ENCODE results near the gene DAAM2.

Gene DAAM2

GRCh38 chr6:39912446-39912845 is 120.3 kb downstream of the DAAM2 start:
- DNase-seq, result no peak

DNA sequence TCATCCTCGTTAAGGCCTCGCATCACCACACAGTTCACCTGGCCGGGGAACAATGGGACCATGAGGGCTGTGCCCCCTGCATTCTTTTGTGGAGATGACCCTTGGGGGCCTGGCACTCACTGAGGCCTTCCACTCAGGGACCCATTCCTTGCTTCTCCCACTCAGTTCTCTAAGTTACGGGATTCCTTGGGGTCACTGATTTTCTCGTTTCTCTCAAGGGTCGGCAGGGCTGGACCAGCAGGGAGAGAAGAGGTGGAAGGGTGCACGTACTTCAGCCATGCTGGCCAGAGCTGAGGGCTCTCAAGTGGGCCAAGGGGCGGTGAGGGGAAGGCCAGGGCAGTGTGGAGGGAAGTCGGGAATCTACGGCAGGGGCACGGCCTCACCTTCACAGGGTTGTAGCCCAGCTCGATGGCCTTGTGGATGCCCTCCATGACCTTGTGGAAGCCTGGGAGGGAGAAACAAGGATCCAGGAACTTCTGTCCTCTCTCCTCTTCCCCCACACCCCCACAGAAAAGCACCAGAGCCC is 121.3 kb downstream of the DAAM2 start:
- DNase-seq, result no peak

GRCh38 chr6:39914239-39914638 is 122.1 kb downstream of the DAAM2 start:
- DNase-seq, result no peak

DNA sequence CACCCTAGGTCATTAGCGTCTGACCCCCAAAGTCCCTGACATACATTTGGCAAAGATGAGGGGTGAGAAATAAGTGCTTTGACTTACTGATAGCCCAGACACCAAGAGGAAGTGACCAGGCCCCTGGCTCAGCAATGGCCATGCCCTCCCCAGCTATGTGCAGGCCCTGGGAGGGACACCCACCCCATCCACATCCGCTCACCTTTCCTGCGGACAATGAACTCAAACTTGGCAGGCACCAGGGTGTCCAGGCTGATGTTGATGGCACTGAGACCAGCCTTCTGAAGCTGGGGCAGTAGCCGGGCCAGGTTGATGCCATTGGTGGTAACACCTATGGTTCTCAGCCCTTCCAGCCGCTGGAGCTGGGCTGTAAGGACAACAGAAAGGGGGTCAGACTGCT is 123.7 kb downstream of the DAAM2 start:
- no peak for DNase-seq

DNA sequence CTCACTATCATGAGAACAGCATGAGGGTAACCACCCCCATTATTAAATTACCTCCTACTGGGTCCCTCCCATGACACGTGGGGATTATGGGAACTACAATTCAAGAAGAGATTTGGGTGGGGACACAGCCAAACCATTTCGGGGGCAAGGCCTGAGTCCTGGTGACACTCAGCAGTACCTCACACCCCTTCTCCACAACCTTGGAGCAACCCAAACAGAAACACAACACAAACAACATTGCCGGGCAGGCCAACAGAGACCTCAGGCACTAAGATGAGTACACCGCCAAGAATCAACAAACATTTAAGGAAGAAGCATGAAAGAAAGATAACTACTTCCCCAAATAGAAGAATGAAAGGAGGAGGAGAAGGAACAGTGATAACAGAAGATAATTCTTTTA is 125.2 kb downstream of the DAAM2 start:
- no peak for DNase-seq

- no peak for DNase-seq
Observed at GRCh38 chr6:39917981-39918380, 125.8 kb downstream of the DAAM2 start.

- DNase-seq, result no peak
Observed at GRCh38 chr6:39918831-39919230, 126.7 kb downstream of the DAAM2 start.

- DNase-seq, result no peak
Observed at GRCh38 chr6:39920157-39920556, 128.0 kb downstream of the DAAM2 start.

DNA sequence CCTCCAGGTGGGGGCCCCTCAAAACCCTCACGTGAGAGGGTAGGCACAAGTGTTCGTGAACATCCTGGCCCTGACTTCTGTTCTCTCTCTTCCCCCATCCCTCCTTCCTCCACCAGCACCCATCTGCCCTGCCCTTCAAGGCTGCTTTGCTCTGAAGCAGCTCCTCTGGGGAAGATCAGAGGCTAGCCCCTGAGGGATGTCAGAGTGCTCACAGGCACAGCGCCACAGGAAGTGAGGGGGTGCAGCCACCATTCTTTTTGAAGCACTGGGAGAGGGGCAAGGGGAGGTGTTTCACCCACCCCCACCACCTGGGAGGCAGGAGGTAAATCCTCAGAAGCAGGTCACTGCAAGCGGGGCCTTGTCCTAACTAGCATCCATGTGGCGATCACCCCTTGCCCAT is 130.6 kb downstream of the DAAM2 start:
- no peak for DNase-seq

DNA sequence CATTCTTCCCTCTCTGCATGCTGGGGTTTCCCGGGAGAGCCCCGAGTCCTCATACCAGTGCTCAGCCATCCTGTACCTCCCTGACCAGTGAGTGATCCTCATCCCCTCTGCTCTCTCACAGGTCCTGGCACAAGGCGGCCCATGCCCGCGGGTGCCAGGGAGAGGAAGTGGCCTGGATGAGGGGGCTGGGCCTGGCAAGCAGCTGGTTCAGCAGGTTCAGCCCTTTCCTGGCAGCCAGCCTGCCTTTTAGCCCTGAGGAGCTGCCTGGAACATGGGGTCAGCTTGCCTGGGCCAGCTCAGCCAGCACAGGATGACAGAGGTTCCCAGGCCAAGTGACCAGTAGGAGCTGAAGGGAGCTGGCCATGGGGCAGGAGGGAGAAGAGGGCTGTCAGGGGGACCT is 131.2 kb downstream of the DAAM2 start:
- DNase-seq, result no peak

DNA sequence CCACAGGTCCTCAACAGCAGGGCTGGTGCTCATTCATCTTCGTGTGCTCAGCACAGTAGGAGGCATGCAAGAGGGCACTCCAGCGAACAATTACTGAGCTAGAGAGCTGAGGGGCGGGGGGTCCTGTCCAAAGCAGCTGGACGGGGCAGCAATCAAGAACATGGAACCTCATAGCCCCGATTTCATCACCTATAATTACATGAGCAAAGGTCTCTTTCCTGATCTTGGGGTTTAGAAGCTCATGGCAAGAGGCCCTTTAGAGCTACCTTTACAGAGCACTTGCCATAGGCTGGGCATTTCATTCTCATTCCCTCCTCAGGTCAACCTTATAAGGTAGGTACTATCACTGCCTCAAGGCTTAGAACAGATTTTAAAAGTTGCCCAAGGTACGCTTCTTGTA is 131.7 kb downstream of the DAAM2 start:
- no peak for DNase-seq

DNA sequence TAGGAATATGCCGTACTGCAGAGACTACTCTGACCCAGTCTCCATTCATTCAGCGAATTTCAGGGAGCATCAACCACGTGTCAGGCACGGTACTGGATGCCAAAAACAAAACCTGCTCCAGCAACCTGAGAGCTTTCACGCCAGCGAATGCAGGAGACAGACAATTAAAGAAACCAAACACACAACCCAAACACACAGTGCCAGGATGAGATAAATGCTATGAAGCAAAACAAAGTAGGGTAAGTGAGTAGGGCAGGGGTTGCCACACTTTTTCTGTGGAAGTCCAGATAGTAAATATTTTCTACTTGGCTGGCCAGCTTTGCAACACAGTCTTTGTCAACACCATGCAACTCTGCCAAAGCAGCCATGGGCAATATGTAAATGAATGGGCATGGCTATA is 132.1 kb downstream of the DAAM2 start:
- DNase-seq, result no peak

GRCh38 chr6:39925191-39925930 is 133.2 kb downstream of the DAAM2 start:
- DNase-seq, result no peak

DNA sequence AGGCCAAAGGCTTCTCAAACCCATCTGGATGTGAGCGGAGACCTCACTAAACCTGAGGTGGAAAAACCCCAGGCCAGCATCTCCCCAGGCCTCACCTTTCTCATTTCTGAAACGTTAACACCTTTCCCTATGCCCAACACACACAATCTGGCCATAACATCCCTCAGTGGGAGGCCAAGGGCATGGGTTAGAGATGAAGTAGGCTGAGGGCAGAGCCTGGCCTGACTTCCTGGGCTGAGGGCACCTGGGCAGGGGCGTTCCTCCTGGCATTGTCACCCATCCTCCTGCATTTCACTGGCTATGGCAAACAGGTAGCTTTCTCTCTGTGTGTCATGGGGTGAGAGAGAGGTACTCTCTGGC is 133.7 kb downstream of the DAAM2 start:
- no peak for DNase-seq

DNA sequence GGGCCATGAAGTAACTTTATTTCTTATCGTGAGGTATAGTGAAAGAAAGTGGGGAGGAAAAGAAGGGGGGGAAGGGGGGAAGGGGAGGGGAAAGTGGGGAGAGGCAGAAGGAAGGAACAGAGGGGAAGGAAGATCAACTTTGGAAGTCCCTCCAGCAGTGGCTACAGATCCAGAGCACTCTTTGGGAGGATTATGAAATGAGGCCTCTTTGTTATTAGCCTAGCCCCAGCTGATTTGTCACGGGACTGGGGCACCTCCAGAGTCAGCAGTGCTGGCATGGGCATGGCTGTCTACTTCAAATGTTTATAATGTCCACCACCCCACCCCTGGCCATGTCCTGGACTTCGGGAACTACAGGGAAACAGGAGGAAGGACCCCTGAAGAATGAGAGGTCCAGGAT is 134.5 kb downstream of the DAAM2 start:
- no peak for DNase-seq

DNA sequence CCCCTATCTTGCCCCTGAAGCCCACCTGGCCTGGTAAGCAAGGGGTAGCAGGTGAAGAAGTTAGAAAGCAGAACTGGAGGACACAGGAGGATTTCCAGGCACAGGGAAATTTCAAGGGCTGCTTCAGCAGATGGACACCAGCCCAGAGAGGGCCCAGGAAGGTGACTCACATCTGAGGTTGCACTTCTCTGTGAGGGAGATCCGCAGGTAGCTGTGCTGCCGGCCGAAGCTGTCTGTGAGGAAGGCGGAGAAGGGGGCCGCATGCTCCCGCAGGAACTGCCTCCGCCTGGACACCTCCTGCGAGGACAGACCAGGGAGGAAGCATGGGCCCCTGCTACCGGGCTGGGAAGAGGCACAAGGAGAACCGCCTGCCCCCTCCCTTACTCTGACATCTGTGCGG is 135.0 kb downstream of the DAAM2 start:
- DNase-seq, result no peak

DNA sequence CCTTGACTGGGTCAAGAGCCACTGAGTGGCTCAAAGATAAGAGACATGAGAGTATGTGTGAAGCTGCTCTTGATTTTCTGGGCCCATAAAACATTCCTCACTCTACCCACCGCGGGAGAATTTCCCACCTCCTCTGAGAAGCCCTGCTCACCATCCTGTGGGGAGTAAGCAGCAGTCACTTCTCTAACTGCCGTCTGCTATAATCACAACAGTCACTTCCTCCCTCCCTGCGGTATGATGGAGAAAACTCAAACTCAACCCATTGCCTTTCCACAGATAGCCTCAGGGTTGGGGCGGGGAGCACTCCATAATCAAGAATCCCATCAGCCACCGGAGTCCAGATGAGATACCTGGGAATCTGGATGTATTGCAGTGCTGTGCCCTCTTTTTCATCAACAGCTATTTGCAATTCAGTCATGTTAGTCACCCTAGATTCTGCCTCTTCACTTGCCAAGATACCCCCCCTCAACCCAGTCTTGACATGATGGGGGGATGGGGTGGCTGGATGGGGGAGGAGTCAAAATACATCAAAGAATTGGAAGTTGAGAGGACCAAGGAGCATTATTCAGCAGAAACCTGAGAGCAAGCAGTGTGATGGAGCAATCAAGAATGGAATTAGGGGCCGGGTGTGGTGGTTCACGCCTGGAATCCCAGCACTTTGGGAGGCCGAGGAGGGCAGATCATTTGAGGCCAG is 137.0 kb downstream of the DAAM2 start:
- no peak for DNase-seq

- no peak for DNase-seq
Observed at GRCh38 chr6:39929733-39930461, 137.7 kb downstream of the DAAM2 start.

- DNase-seq, result no peak
Observed at GRCh38 chr6:39930540-39930939, 138.4 kb downstream of the DAAM2 start.

DNA sequence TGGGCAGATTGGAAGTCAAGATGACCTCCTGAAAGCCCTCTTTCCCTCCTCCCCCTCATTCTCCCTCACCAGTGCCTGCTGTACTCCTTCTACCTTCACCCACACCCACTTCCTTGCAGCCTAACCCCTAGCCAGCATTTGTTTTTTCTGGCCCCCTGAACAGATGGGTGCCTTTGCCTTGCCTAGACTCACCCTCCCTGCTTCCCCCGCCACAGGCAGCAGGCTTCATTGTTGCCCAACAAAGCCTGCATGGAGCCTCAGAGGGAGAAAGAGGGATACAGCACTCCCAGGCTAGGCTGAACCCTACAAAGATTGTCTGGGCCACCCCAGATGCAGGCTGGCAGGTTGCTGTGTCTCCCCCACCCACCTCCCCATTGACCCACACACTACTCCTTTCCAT is 139.4 kb downstream of the DAAM2 start:
- DNase-seq, result no peak

DNA sequence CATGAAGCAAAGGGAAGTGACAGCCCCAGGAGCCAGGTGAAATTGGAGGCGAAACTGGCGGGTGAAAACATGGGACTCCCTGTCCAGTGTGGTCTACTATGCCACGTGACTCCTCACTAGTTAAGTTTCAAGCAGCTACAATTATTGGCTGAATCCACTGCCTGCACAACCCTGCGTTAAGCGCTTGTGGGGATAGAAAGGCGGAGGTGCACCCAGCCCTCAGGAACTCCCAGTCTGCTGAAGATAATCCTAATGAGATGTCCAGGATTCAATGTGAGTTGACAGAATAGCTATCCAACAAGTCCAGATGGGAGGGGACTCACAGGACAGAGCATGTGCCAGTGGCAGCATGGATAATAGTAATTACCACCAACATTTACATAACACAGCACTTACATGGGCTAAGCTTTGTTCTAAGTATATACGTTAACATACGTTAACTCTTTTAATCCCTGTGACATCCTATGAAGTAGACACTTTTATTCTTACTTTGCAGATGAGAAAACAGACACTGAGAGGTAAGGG is 140.3 kb downstream of the DAAM2 start:
- no peak for DNase-seq

GRCh38 chr6:39933669-39934130 is 141.5 kb downstream of the DAAM2 start:
- DNase-seq, result no peak

DNA sequence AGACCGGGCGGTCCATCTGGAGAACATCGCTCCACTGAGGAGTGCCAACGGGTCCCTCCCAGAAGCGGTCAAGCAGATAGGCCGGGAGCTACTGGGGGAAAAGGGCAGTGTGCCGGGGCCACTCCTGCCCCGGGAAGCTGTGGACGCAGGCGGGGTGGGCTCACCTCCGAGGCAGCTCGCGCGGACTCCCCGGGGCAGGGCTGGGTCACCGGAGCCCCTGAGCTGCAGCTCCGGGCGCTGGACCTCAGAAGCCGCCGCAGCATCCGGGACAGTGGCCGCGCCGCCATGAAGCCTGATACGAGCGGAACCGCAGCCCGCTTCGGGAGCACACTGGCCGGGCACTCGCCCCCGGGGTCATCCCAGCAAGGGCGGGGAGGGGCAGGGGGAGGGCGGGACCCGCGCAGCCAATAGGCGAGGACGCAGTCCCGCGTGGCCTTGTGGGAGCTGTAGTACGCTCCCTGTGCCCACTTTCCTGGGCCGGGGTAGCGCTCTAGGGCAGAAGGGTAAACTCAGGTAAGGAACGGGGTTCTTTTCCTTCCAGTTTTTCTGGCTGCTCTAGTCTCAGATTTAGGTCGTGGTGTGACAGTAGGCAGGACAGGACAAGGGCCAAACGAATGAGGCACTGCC is 142.1 kb downstream of the DAAM2 start, which contains the start of gene MOCS1:
Gene MOCS1 (minus strand): TSS at position 332 of the 627 bp plus-strand sequence. CDS start 45 bp downstream, at position 287.
- peak; percentile 16 for DNase-seq

Measured in activated CD4-positive, alpha-beta T cell treated with anti-CD3 and anti-CD28 coated beads, Interleukin-2, amount 50 U/mL, for 1 hour (primary cell).